ENCODE measurements around the gene TERB1.
"Not testable (repeated sequence)": the region's sequence is repeated elsewhere in the genome, so short reads cannot be mapped to it uniquely, and the experiment has no call there.

Gene TERB1

GRCh38 chr16:66830422-66831404, 29.3 kb upstream of the TERB1 start, which contains the start of gene NAE1:
TSS of gene NAE1 (minus strand) at chr16:66830976. CDS start at chr16:66830899, 77 bp downstream.
- peak; percentile 78 to 80 for DNase-seq (ENCODE audit: low read depth in 2 of 2)

- DNase-seq (ENCODE audit: low read depth in 2 of 2), result no peak
These were observed 22.6 kb upstream of the TERB1 start for GRCh38 chr16:66824006-66824405.

- DNase-seq (ENCODE audit: low read depth in 2 of 2), result no peak
These were observed 13.3 kb upstream of the TERB1 start for GRCh38 chr16:66814734-66815133.

GRCh38 chr16:66811043-66811442, 9.7 kb upstream of the TERB1 start:
- DNase-seq (ENCODE audit: low read depth in 2 of 2), result no peak

GRCh38 chr16:66810391-66810790, 9.0 kb upstream of the TERB1 start:
- no peak for DNase-seq (ENCODE audit: low read depth in 2 of 2)

- DNase-seq (ENCODE audit: low read depth in 2 of 2), result no peak
These were observed 8.4 kb upstream of the TERB1 start for GRCh38 chr16:66809765-66810164.

GRCh38 chr16:66802159-66802558, 775 bp upstream of the TERB1 start:
- DNase-seq (ENCODE audit: low read depth in 2 of 2), result no peak

- no peak for DNase-seq (ENCODE audit: low read depth in 2 of 2)
These were observed 528 bp downstream of the TERB1 start for GRCh38 chr16:66800856-66801255.

- DNase-seq (ENCODE audit: low read depth in 2 of 2), result no peak
These were observed 3.2 kb downstream of the TERB1 start for GRCh38 chr16:66798161-66798560.

- not testable (repeated sequence) for DNase-seq (ENCODE audit: low read depth in 2 of 2)
These were observed 7.4 kb downstream of the TERB1 start for GRCh38 chr16:66793984-66794383.

- DNase-seq (ENCODE audit: low read depth in 2 of 2), result no peak
These were observed 11.2 kb downstream of the TERB1 start for GRCh38 chr16:66790130-66790733.

GRCh38 chr16:66787427-66787826, 14.0 kb downstream of the TERB1 start:
- DNase-seq (ENCODE audit: low read depth in 2 of 2), result no peak

- no peak for DNase-seq (ENCODE audit: low read depth in 2 of 2)
These were observed 14.8 kb downstream of the TERB1 start for GRCh38 chr16:66786551-66786950.

- no peak for DNase-seq (ENCODE audit: low read depth in 2 of 2)
These were observed 24.9 kb downstream of the TERB1 start for GRCh38 chr16:66776457-66776856.

- no peak for DNase-seq (ENCODE audit: low read depth in 2 of 2)
These were observed 26.4 kb downstream of the TERB1 start for GRCh38 chr16:66774981-66775380.

GRCh38 chr16:66758086-66758485, 43.3 kb downstream of the TERB1 start:
- DNase-seq (ENCODE audit: low read depth in 2 of 2), result no peak

- no peak for DNase-seq (ENCODE audit: low read depth in 2 of 2)
These were observed 46.6 kb downstream of the TERB1 start for GRCh38 chr16:66754819-66755218.

- DNase-seq (ENCODE audit: low read depth in 2 of 2), result no peak
These were observed 47.2 kb downstream of the TERB1 start for GRCh38 chr16:66754211-66754610.

- DNase-seq (ENCODE audit: low read depth in 2 of 2), result no peak
These were observed 48.4 kb downstream of the TERB1 start for GRCh38 chr16:66752958-66753357.

- no peak for DNase-seq (ENCODE audit: low read depth in 2 of 2)
These were observed 49.0 kb downstream of the TERB1 start for GRCh38 chr16:66752379-66752778.

GRCh38 chr16:66751992-66752322, 49.4 kb downstream of the TERB1 start:
- no peak for DNase-seq (ENCODE audit: low read depth in 2 of 2)

- peak; percentile 63 to 65 for DNase-seq (ENCODE audit: low read depth in 2 of 2)
These were observed 49.9 kb downstream of the TERB1 start, which contains the start of gene DYNC1LI2 for GRCh38 chr16:66751303-66751991. TSS of gene DYNC1LI2 (minus strand) at chr16:66751609. CDS start at chr16:66751591, 18 bp downstream.

GRCh38 chr16:66751053-66751302, 50.4 kb downstream of the TERB1 start:
- no peak for DNase-seq (ENCODE audit: low read depth in 2 of 2)
